Muscle of leg (tissue), 9 donors: ENCODE results near the gene DUSP2. TPM values are rescaled to one million over a fixed set of nuclear protein-coding genes. Genes with fewer than 3 reads are reported as not detected.

Source experiments
- polyA plus RNA-seq, 8 donors: library from polyadenylated mRNA; unstranded; fragments of 120-200 nt; gene quantifications; one replicate each; pipeline versions ENCODE4 v1.2.1 to v1.2.3, GENCODE V29; 2013; ENCODE audit warnings: inconsistent platforms in 1 of 8, low replicate concordance in 1 of 8; ENCODE audit not compliant: insufficient read length in 8 of 8, insufficient read depth in 1 of 8
- total RNA-seq: library from RNA; stranded (reverse); fragments of 120-200 nt; gene quantifications from one replicate; pipeline ENCODE4 v1.2.4, GENCODE V29; 2013

Gene DUSP2
- total and polyA plus RNA-seq, 9 donors: 2.2 to 10.2 (median 5.6) TPM

Other genes with a start within 250 kb of the DUSP2 start
- gene ANKRD36C, start 153.6 kb downstream of the DUSP2 start, total RNA-seq: 92.9 TPM
- gene ANKRD36C, start 153.6 kb downstream of the DUSP2 start, polyA plus RNA-seq: 10 to 100 TPM in 6 of 8 donors, 1 to 10 TPM in 2; 5.3 to 32.8 (median 13.9) TPM
- 2.4 TPM for gene GPAT2, start 110.5 kb downstream of the DUSP2 start, total RNA-seq
- gene GPAT2, start 110.5 kb downstream of the DUSP2 start, polyA plus RNA-seq: 10 to 100 TPM in 1 of 8 donors, 1 to 10 TPM in 7; 2.1 to 13.8 (median 8.0) TPM
- gene ADRA2B, start 28.9 kb downstream of the DUSP2 start, total RNA-seq: 2.3 TPM
- gene ADRA2B, start 28.9 kb downstream of the DUSP2 start, polyA plus RNA-seq: 1 to 10 TPM; 2.2 to 3.6 (median 2.9) TPM
- 0.09 TPM for gene ASTL, start 6.9 kb downstream of the DUSP2 start, total RNA-seq
- gene ASTL, start 6.9 kb downstream of the DUSP2 start, polyA plus RNA-seq: under 1 TPM in 3 of 8 donors, not detected in 5; 0.13 to 0.24 (median 0.24) TPM
- 120 TPM for gene STARD7, start 63.4 kb upstream of the DUSP2 start, total RNA-seq
- gene STARD7, start 63.4 kb upstream of the DUSP2 start, polyA plus RNA-seq: 100 to 1,000 TPM in 4 of 8 donors, 10 to 100 TPM in 4; 93.2 to 130 (median 102) TPM
- 11.0 TPM for gene TMEM127, start 120.6 kb upstream of the DUSP2 start, total RNA-seq
- 10 to 100 TPM; 22.9 to 31.2 (median 27.4) TPM for gene TMEM127, start 120.6 kb upstream of the DUSP2 start, polyA plus RNA-seq
- 48.4 TPM for gene CIAO1, start 120.8 kb upstream of the DUSP2 start, total RNA-seq
- gene CIAO1, start 120.8 kb upstream of the DUSP2 start, polyA plus RNA-seq: 10 to 100 TPM; 39.5 to 45.6 (median 42.7) TPM
- gene SNRNP200, start 160.1 kb upstream of the DUSP2 start, total RNA-seq: 41.9 TPM
- gene SNRNP200, start 160.1 kb upstream of the DUSP2 start, polyA plus RNA-seq: 100 to 1,000 TPM in 3 of 8 donors, 10 to 100 TPM in 5; 75.9 to 106 (median 98.2) TPM
- gene ITPRIPL1, start 179.9 kb upstream of the DUSP2 start, total RNA-seq: 4.4 TPM
- 1 to 10 TPM; 2.5 to 5.3 (median 3.9) TPM for gene ITPRIPL1, start 179.9 kb upstream of the DUSP2 start, polyA plus RNA-seq
- gene NCAPH, start 190.3 kb upstream of the DUSP2 start, total RNA-seq: 6.9 TPM
- gene NCAPH, start 190.3 kb upstream of the DUSP2 start, polyA plus RNA-seq: 10 to 100 TPM in 7 of 8 donors, 1 to 10 TPM in 1; 8.5 to 17.3 (median 12.6) TPM